MM.1S (cell line): Measurements from ENCODE around the gene NMRAL1.

Experiments used
- CTCF ChIP-seq: fragments of 300-600 bp; sonication (generic); IDR thresholded peaks from 2 replicates; pipeline ENCODE4 v1.5.1; 2016; ENCODE audit warnings: antibody characterized with exemption, low read length, mixed read lengths
- EZH2 ChIP-seq: fragments of 300-600 bp; sonication (generic); optimal IDR thresholded peaks from 2 replicates; pipeline ENCODE3; 2017; ENCODE audit warnings: low read depth, mild to moderate bottlenecking, antibody characterized with exemption, low read length, mixed read lengths

- TF ChIP-seq CTCF (no peak), EZH2 (no peak)
These were observed 24.2 kb upstream of the NMRAL1 start for GRCh38 chr16:4498546-4499195.
